NT2/D1 (cell line): ENCODE data around the gene FAM53B.

Source experiments
- YY1 ChIP-seq: IDR thresholded peaks from 2 replicates; pipeline ENCODE4 v1.6.1; 2011; ENCODE audit not compliant: insufficient read length, insufficient read depth
- ZNF274 ChIP-seq: IDR thresholded peaks from 2 replicates; pipeline ENCODE4 v1.6.1; 2011; ENCODE audit warnings: mild to moderate bottlenecking, low read depth, low read length

GRCh38 chr10:124593431-124593985 is 150.7 kb downstream of the FAM53B start:
- TF ChIP-seq YY1 (no peak), ZNF274 (no peak)
